GM12874 (cell line): ENCODE measurements around the gene RETREG1.

Experiments
- TF ChIP-seq, protein P1 (sequence below): IDR thresholded peaks from 2 replicates; pipeline ENCODE4 v1.5.1; 2011; ENCODE audit warnings: low read depth, mild to moderate bottlenecking, control low read depth, low read length, moderate library complexity; ENCODE audit not compliant: insufficient read depth

Gene RETREG1

DNA sequence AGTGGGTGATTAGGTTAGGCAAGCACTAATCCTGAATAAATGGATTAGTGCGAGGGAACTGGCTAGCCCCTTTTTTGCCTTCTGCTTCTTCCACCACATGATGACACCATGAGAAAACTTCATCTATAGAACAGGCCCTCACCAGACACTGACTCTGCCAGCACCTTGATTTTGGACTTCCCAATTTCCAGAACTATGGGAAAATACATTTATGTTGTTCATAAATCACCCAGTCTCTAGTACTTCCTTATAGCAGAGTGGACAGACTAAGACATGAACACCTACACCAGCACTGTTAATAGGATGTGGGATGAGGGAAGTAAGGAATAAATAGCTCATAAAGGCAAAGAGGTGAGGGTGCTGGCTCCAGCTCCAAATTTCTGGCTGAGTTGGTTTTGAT, 152.6 kb downstream of the RETREG1 start:
- TF ChIP-seq, protein P1, sequence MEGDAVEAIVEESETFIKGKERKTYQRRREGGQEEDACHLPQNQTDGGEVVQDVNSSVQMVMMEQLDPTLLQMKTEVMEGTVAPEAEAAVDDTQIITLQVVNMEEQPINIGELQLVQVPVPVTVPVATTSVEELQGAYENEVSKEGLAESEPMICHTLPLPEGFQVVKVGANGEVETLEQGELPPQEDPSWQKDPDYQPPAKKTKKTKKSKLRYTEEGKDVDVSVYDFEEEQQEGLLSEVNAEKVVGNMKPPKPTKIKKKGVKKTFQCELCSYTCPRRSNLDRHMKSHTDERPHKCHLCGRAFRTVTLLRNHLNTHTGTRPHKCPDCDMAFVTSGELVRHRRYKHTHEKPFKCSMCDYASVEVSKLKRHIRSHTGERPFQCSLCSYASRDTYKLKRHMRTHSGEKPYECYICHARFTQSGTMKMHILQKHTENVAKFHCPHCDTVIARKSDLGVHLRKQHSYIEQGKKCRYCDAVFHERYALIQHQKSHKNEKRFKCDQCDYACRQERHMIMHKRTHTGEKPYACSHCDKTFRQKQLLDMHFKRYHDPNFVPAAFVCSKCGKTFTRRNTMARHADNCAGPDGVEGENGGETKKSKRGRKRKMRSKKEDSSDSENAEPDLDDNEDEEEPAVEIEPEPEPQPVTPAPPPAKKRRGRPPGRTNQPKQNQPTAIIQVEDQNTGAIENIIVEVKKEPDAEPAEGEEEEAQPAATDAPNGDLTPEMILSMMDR: no peak

DNA sequence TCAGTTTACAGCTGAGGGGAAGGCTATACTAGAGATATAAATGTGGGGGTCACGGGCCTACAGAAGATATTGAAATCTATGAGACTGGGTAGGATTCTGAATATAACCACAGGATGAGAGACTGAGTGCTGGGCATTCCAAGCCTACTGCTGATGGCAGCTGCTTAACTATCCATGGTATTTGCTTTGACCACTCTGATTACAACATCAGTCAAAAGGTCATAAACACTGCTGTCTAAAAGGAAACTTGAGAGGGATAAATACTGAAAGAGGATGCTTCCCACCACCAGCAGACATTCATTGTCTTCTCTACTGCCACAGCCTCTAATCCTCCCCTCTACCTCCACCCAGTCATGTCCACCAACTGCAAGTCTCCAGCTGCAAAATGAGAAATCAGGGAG, 155.0 kb downstream of the RETREG1 start:
- TF ChIP-seq, protein P1: no peak

DNA sequence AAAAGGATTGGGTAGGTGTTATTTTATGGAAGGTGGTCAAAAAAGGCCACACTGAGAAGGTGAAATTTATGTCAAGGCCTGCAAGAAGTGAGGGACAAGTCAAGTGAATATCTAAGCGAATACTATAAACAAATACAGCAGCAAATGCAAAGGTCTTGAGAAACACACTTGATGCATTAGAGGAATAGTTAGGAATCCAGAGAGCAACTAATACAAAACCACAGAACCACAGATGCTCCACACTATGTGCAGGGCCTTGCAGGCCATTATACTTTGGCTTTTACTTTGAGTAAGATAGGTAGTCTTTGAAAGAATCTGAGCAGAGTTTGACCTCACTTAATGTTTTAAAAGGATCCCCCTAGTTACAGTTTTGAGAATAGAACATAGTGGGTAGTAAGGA, 155.8 kb downstream of the RETREG1 start:
- TF ChIP-seq, protein P1: no peak

DNA sequence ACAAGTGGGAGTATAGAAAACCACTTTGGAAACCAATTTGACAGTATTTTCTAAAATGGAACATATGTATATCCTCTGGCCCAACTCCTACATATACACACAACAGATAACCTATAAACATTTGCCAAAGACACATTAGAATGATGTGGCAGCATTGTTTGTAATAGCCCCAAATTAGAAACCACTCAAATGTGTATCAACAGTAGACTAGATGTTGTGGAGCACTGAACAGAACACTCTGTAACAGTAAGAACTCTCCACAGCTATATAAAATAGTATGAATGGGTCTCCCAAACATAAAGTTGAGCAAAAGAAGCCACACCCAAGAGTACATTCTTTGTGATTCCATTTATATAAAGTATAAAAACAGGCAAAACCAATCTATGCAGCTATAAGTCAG, 157.3 kb downstream of the RETREG1 start:
- TF ChIP-seq, protein P1: no peak

DNA sequence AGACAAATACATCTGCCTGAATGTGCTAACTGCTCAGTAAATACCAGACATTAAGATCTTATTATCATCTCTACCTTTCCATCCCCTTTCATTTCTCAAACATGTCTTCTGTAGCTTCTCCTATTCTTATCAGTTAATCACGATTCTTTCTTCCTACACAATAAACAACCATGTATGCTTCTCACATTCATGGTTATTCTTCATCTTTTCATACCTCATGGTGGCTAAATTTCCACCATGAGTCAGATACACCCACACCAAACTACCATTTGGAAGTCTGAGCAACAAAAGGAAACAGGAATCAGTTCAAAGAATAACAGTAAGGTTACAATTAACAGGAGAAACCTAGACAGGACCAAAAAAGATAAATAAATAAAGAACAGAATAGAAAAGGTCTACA, 158.9 kb downstream of the RETREG1 start:
- TF ChIP-seq, protein P1: no peak

DNA sequence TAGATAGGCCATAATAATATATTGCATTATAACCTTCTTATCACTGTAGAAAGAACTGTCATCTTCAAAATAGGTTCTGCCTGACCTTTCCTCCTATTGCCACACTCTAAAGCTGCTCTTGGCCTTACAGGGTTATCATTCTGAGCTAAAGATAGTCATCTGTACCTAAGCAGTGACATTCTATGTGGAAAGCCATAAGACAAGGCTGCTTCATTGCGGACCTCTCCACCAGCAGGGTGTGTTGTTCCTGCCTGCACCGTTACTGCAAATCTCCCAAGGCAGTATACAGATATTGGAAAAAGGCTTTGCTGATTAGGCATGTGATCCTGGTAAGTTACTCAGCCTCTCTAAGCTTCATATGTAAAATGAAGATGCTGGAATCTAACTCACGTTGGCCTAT, 159.3 kb downstream of the RETREG1 start:
- TF ChIP-seq, protein P1: no peak

DNA sequence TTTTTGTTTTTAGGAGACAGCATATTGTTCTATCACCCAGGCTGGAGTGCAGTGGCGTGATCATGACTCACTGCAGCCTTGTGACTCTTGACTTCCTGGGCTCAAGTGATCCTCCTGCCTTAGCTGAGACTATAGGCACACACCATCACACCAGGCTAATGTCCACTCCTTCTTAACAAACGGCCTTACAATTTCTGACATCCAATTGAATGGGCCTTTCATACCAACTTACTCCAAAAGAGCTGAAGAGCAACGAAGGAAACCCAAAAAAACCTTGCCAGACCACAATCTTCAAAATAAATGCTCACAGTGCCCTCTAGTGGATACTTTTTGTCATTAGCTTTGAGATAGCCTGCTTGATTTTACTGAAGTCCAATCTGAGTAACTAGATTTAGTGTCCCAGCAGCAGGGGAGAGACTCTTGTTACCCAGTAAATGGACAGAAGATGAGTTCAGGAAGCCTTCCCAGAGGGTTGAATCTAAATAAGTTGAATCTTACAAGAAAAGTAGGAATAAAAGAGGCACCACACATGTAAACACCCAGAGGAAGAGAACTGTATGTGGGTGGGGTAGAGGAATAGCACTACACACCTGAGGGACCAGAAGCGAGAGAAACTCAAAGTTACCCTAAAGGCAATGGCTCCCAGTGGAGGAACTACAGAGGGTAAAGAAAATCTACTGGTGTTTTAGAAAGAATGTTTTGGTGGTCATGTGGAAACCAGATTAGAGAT, 160.5 kb downstream of the RETREG1 start:
- TF ChIP-seq, protein P1: peak; percentile 46
